Heart left ventricle (tissue), 16 donors: Measurements from ENCODE around the gene B3GALT5. TPM values are rescaled to one million over a fixed set of nuclear protein-coding genes. Genes with fewer than 3 reads are reported as not detected.
"Not testable (repeated sequence)": the region's sequence is repeated elsewhere in the genome, so short reads cannot be mapped to it uniquely, and the experiment has no call there.

Experiments used
- ATAC-seq, 4 donors: fragments of 200-7000 bp; cut with Tn5 transposase; one replicate each; pipeline ENCODE4 v1.9.1; 2020 to 2022; ENCODE audit warnings: moderate library complexity in 4 of 4, mild to moderate bottlenecking in 3 of 4, moderate number of reproducible peaks in 1 of 4
- DNase-seq, 5 donors: peaks; one replicate each; pipeline ENCODE4 v3.0.0-alpha.2; 2020
- H3K27ac ChIP-seq, 12 donors: fragments of 200-600 bp; sonication (generic) in 4 of 12; one replicate each; pipeline versions ENCODE4 v1.5.0 to v1.8.0; 2016 to 2022; ENCODE audit warnings: mild to moderate bottlenecking in 2 of 12
- H3K27me3 ChIP-seq, 9 donors: fragments of 200-600 bp; sonication (generic) in 2 of 9; one replicate each; pipeline versions ENCODE4 v1.5.1 to v1.8.0; 2016 to 2022; ENCODE audit warnings: mild to moderate bottlenecking in 3 of 9
- H3K36me3 ChIP-seq, 9 donors: fragments of 200-600 bp; sonication (generic) in 2 of 9; one replicate each; pipeline versions ENCODE4 v1.5.0 to v1.8.0; 2018 to 2022; ENCODE audit warnings: mild to moderate bottlenecking in 2 of 9
- H3K4me1 ChIP-seq, 12 donors: fragments of 200-600 bp; sonication (generic) in 4 of 12; one replicate each; pipeline versions ENCODE4 v1.5.0 to v1.8.0; 2016 to 2022; ENCODE audit warnings: mild to moderate bottlenecking in 3 of 12
- H3K4me3 ChIP-seq, 12 donors: fragments of 200-600 bp; sonication (generic) in 4 of 12; one replicate each; pipeline versions ENCODE4 v1.5.0 to v1.8.0; 2017 to 2022; ENCODE audit warnings: mild to moderate bottlenecking in 9 of 12, moderate library complexity in 4 of 12
- H3K9me3 ChIP-seq, 12 donors: fragments of 200-600 bp; sonication (generic) in 4 of 12; one replicate each; pipeline versions ENCODE4 v1.5.0 to v1.8.0; 2016 to 2022; ENCODE audit warnings: mild to moderate bottlenecking in 1 of 12
- CTCF ChIP-seq, 12 donors: fragments of 200-600 bp; sonication (generic) in 4 of 12; IDR thresholded peaks; one replicate each; pipeline versions ENCODE4 v1.5.0 to v1.8.0; 2018 to 2022; ENCODE audit warnings: antibody characterized with exemption in 12 of 12, mild to moderate bottlenecking in 5 of 12
- POLR2A ChIP-seq, 2 donors: fragments of 450-650 bp; IDR thresholded peaks; one replicate each; pipeline ENCODE4 v1.6.1; 2017; ENCODE audit warnings: antibody characterized with exemption in 2 of 2, mild to moderate bottlenecking in 2 of 2, moderate library complexity in 2 of 2
- WGBS, 4 donors: extraction: QIAGEN DNeasy Blood & Tissue Kit in 2 of 4; methylation state at CpG; one replicate each; pipeline versions ENCODE4 v1.1.5 to v1.1.7; 2013 to 2018; 5-methylcytosine and 5-hydroxymethylcytosine counted together
- intact Hi-C, 10 donors: fragments of 100-400 bp; cut with DNase I; formaldehyde crosslinking; loops; one replicate each; pipeline versions ENCODE4 v1.11.1 to v1.14.2; 2022
- polyA plus RNA-seq, 2 donors: library from polyadenylated mRNA; stranded (reverse); fragments of 200-250 nt; gene quantifications; one replicate each; pipeline ENCODE4 v1.2.3, GENCODE V29; 2013
- total RNA-seq, 9 donors: library from RNA; depleted of rRNA in 2 of 9; stranded (reverse); fragments of >200 nt in 2 of 9; fragmentation: NEBNext Ultra II Directional in 3 of 9; extraction: Animal tissue kit (Norgen Biotek cat#: 25700) in 3 of 9; gene quantifications; one replicate each; pipeline versions ENCODE4 v1.1.0 to v1.2.4, GENCODE V29; 2016 to 2023
- donor health status: ischemic (EF 13 %, LVEDD 7.1; RV severe dilation, severe dysfunction).
- donor health status: healthy with polysubstance abuse.
- donor health status: DM: no; HTN: yes; CAD: no.
- donor health status: DM: no; HTN: no; CAD: no.
- donor health status: ischemic (EF 25% LVEDD 6.9; RV normal size, moderate dysfunction).
- donor health status: ischemic (EF 25% LVEDD 5.7; RV mildly dilated, moderate dysfunction).
- donor health status: healthy.
- donor health status: DM: yes; HTN: yes; CAD: no.
- donor health status: ischemic (EF 35%, LVEDD 5.7; RV mildly dilated, moderate dysfunction).
- donor health status: nonischemic (EF 11% LVEDD 7.7; RV severe dilation, severe dysfunction).
- donor health status: DM: yes; HTN: yes; CAD: no.
- donor health status: PGD.
- donor health status: ischemic (EF 29% LVEDD 5.4; RV normal size, mild dysfunction).
- donor health status: nonischemic (EF 23%, LVEDD 6.1; RV moderate dilation, normal function).

Gene B3GALT5
- total and polyA plus RNA-seq, 11 donors = 0.01 to 0.71 (median 0.07) TPM; not detected in 2

- peaks cover 0 to 11% (median 0%) of the 10 kb centered on the region in 12 donors for H3K9me3 ChIP-seq
- no peak overlapping the region for H3K27ac ChIP-seq
- intact Hi-C loops = no loop called here
- DNase-seq (no peak), ATAC-seq (no peak)
- peaks cover 0 to 8% (median 0%) of the 10 kb centered on the region in 12 donors for H3K4me1 ChIP-seq
- 44 to 91% (median 68%) methylated on average over 1 to 2 of the region's 2 CpGs for WGBS, 4 donors
- H3K27me3 ChIP-seq = no peaks in the 10 kb centered on the region
- no peak overlapping the region for H3K4me3 ChIP-seq
- TF ChIP-seq POLR2A (IDR thresholded peaks at IDR 0.05) = no peak
- TF ChIP-seq CTCF (IDR thresholded peaks at IDR 0.05) = no peak
- H3K36me3 ChIP-seq = no peaks in the 10 kb centered on the region
Measured at GRCh38 chr21:39580744-39581143, 32.0 kb upstream of the B3GALT5 start.

GRCh38 chr21:39581414-39581813 lies 31.3 kb upstream of the B3GALT5 start:
- intact Hi-C loops = no loop called here
- no peak overlapping the region for H3K27ac ChIP-seq
- DNase-seq = no peak
- TF ChIP-seq CTCF (IDR thresholded peaks at IDR 0.05) = no peak
- TF ChIP-seq POLR2A (IDR thresholded peaks at IDR 0.05) = no peak
- no peak overlapping the region for H3K4me3 ChIP-seq
- no peaks in the 10 kb centered on the region for H3K36me3 ChIP-seq
- no peak for ATAC-seq
- WGBS, 4 donors = 86 to 95% (median 93%) methylated on average over 3 of the region's 3 CpGs
- H3K4me1 ChIP-seq = peaks cover 0 to 8% (median 0%) of the 10 kb centered on the region in 12 donors
- H3K9me3 ChIP-seq = peaks cover 0 to 11% (median 0%) of the 10 kb centered on the region in 12 donors
- H3K27me3 ChIP-seq = no peaks in the 10 kb centered on the region

GRCh38 chr21:39582749-39583148 lies 30.0 kb upstream of the B3GALT5 start:
- H3K9me3 ChIP-seq = peaks cover 0 to 16% (median 0%) of the 10 kb centered on the region in 12 donors
- TF ChIP-seq CTCF (IDR thresholded peaks at IDR 0.05) (no peak), POLR2A (IDR thresholded peaks at IDR 0.05) (no peak)
- intact Hi-C loops = no loop called here
- no peaks in the 10 kb centered on the region for H3K36me3 ChIP-seq
- no peak overlapping the region for H3K27ac ChIP-seq
- H3K27me3 ChIP-seq = no peaks in the 10 kb centered on the region
- no peaks in the 10 kb centered on the region for H3K4me1 ChIP-seq
- ATAC-seq = no peak
- WGBS, 4 donors = 92 to 99% (median 96%) methylated on average over 4 of the region's 4 CpGs
- DNase-seq = no peak
- H3K4me3 ChIP-seq = no peak overlapping the region

GRCh38 chr21:39583586-39583985 lies 29.2 kb upstream of the B3GALT5 start:
- H3K4me3 ChIP-seq, ATAC-seq, intact Hi-C loops, H3K36me3 ChIP-seq, H3K27me3 ChIP-seq, H3K4me1 ChIP-seq, DNase-seq, H3K27ac ChIP-seq: not testable (repeated sequence)
- H3K9me3 ChIP-seq = peaks cover 0 to 24% (median 0%) of the 10 kb centered on the region in 12 donors
- WGBS, 4 donors = 81 to 88% (median 81%) methylated on average over 2 of the region's 2 CpGs

- H3K4me3 ChIP-seq = no peak overlapping the region
- 32 to 39% (median 36%) methylated on average over 4 of the region's 4 CpGs for WGBS, 4 donors
- H3K27me3 ChIP-seq = no peaks in the 10 kb centered on the region
- no peaks in the 10 kb centered on the region for H3K36me3 ChIP-seq
- no peaks in the 10 kb centered on the region for H3K4me1 ChIP-seq
- ATAC-seq (no peak), DNase-seq (no peak)
- no peak overlapping the region for H3K27ac ChIP-seq
- intact Hi-C loops = no loop called here
- no peak for TF ChIP-seq POLR2A (IDR thresholded peaks at IDR 0.05)
- H3K9me3 ChIP-seq = peaks cover 0 to 32% (median 3%) of the 10 kb centered on the region in 12 donors
Measured at GRCh38 chr21:39587376-39587775, 25.4 kb upstream of the B3GALT5 start.
